HFF-Myc (cell line): ENCODE measurements around the gene ARAP1.

Source experiments
- DNase-seq: peaks from one replicate; pipeline ENCODE4 v3.0.0-alpha.2; 2011; ENCODE audit warnings: low read depth; ENCODE audit errors: extremely low read depth
- H3K4me3 ChIP-seq: replicated peaks from 2 replicates; pipeline ENCODE4 v1.5.1; 2011; ENCODE audit warnings: low read depth, mild to moderate bottlenecking, control low read depth, low read length
- CTCF ChIP-seq: IDR thresholded peaks from 2 replicates; pipeline ENCODE4 v1.5.1; 2012; ENCODE audit warnings: mild to moderate bottlenecking, low read depth, low read length, control low read depth; ENCODE audit errors: missing control alignments

ARAP1 gene

GRCh38 chr11:72642884-72643522 lies 109.2 kb downstream of the ARAP1 start:
- H3K4me3 ChIP-seq: no peak overlapping the region
- peak; percentile 85 for TF ChIP-seq CTCF
- DNase-seq: no peak

GRCh38 chr11:72642043-72642883 lies 109.9 kb downstream of the ARAP1 start:
- H3K4me3 ChIP-seq: 0 out of 2 replicates have a peak overlapping the region, but pooled peaks have one; percentile 13
- TF ChIP-seq CTCF: no peak
- no peak for DNase-seq

GRCh38 chr11:72641522-72642042 lies 110.6 kb downstream of the ARAP1 start:
- H3K4me3 ChIP-seq: no peak overlapping the region
- no peak for TF ChIP-seq CTCF

GRCh38 chr11:72639502-72640375 lies 112.5 kb downstream of the ARAP1 start:
- no peak for DNase-seq
- TF ChIP-seq CTCF: no peak
- no peak overlapping the region for H3K4me3 ChIP-seq

More at GRCh38 chr11:72641522-72642042, 110.6 kb downstream of the ARAP1 start:
- DNase-seq: no peak

GRCh38 chr11:72637926-72638325 lies 114.3 kb downstream of the ARAP1 start:
- TF ChIP-seq CTCF: no peak
- no peak overlapping the region for H3K4me3 ChIP-seq
- DNase-seq: no peak

GRCh38 chr11:72637198-72637597 lies 115.0 kb downstream of the ARAP1 start:
- no peak overlapping the region for H3K4me3 ChIP-seq
- no peak for TF ChIP-seq CTCF
- DNase-seq: no peak
